ENCODE measurements around the gene KIF13A. TPM values are rescaled to one million over a fixed set of nuclear protein-coding genes. Genes with fewer than 3 reads are reported as not detected.

KIF13A gene
- total RNA-seq, result 55.5 and 65.8 TPM in 2 replicates
- polyA plus RNA-seq, result 24.8 and 24.9 TPM in 2 replicates
- 30.6 and 31.9 TPM in 2 replicates for polyA plus RNA-seq (2011; cell fraction: cytosol; rRNA removed)
- polyA plus RNA-seq (2011; cell fraction: nucleus; rRNA removed), result 52.8 and 55.7 TPM in 2 replicates
- 34.0 and 43.0 TPM in 2 replicates for polyA plus RNA-seq (2012)
- 62.0 and 74.4 TPM in 2 replicates for polyA minus RNA-seq
- polyA minus RNA-seq (2011; cell fraction: cytosol; rRNA and poly(A)+ RNA removed), result 36.4 TPM
- 80.4 and 153 TPM in 2 replicates for polyA minus RNA-seq (2011; cell fraction: nucleus; rRNA and poly(A)+ RNA removed)
- percentile 92 among the genes with signal in this experiment for Bru-seq, nascent RNA
- percentile 73 among the genes with signal in this experiment for BruChase-seq, experiment 1, labeled RNA remaining after a 6-hour chase
- percentile 78 among the genes with signal in this experiment for BruChase-seq, experiment 2, labeled RNA remaining after a 2-hour chase
- long read RNA-seq, transcript KIF13A-207 (3 exons, 1,330 nt), result major isoform, 12 of 55 reads
- long read RNA-seq, partial matches to known transcripts, result 2 of 55 reads
- long read RNA-seq, other reads (novel, unspliced or antisense), result 41 of 55 reads

DNA sequence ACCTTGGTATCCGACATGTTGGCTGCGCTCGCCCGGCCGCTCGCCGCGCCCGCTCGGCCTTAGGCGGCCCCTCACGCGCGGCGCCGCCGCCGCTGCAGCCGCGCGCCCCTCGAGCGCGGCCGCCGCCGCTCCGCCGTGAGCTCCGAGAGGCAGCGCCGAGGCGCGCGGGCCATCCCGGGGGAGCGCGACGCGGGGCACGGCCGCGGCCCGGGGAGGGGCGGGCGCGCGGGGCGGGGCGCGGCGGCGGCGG lies at the start of gene KIF13A:
Gene KIF13A (minus strand): TSS at position 189 of the 250 bp plus-strand sequence. CDS start 172 bp downstream, at position 17.
- H3K4me2 ChIP-seq (ENCODE audit: insufficient read depth, low read length), result peak within 1 kb of the TSS; percentile 98
- POLR2A ChIA-PET, result interaction anchor here (0.9 kb wide), 1 partner anchor 59 kb away, joined by 5 read pairs; no protein-coding TSS in a partner anchor
- peaks cover 0 to 3% of the 10 kb centered on the region in 2 experiments for H3K36me3 ChIP-seq (ENCODE audit: control insufficient read depth in 2 of 2, extremely low read depth in 1 of 2, insufficient read depth in 2 of 2, low read length in 2 of 2)
- peak within 1 kb of the TSS; percentile 68 for H3K27ac ChIP-seq (ENCODE audit: insufficient read depth, low read depth, low read length)
- H3K4me1 ChIP-seq (ENCODE audit: control insufficient read depth, extremely low read depth, insufficient read depth, low read length), result peaks cover 20% of the 10 kb centered on the region
- H2AFZ ChIP-seq (ENCODE audit: low read depth, low read length), result peak within 1 kb of the TSS; percentile 75
- no peak for FAIRE-seq
- no peaks in the 10 kb centered on the region for H3K9me3 ChIP-seq (replicated peaks; ENCODE audit: control insufficient read depth, insufficient read depth, low read length)
- dilution Hi-C loops (cut with MboI; ENCODE audit: extremely low pct_ligation_motif_present, low sequenced_read_pairs), result no loop called here
- no peak for TF ChIP-seq POLR2AphosphoS5 (IDR thresholded peaks at IDR 0.05; ENCODE audit: insufficient read depth, low read depth, low read length)
- TF ChIP-seq POLR2A (IDR thresholded peaks at IDR 0.05; ENCODE audit: low read depth, low read length), result no peak
- TF ChIP-seq EZH2 (IDR thresholded peaks at IDR 0.05; ENCODE audit: borderline replicate concordance, low read depth, low read length, severe bottlenecking), result no peak
- TF ChIP-seq, protein P1, sequence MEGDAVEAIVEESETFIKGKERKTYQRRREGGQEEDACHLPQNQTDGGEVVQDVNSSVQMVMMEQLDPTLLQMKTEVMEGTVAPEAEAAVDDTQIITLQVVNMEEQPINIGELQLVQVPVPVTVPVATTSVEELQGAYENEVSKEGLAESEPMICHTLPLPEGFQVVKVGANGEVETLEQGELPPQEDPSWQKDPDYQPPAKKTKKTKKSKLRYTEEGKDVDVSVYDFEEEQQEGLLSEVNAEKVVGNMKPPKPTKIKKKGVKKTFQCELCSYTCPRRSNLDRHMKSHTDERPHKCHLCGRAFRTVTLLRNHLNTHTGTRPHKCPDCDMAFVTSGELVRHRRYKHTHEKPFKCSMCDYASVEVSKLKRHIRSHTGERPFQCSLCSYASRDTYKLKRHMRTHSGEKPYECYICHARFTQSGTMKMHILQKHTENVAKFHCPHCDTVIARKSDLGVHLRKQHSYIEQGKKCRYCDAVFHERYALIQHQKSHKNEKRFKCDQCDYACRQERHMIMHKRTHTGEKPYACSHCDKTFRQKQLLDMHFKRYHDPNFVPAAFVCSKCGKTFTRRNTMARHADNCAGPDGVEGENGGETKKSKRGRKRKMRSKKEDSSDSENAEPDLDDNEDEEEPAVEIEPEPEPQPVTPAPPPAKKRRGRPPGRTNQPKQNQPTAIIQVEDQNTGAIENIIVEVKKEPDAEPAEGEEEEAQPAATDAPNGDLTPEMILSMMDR (IDR thresholded peaks at IDR 0.05; ENCODE audit: extremely low read depth in 1 of 2, insufficient read depth in 1 of 2, low read depth in 1 of 2, low read length in 2 of 2), result no peak
- TF ChIP-seq, protein P2, sequence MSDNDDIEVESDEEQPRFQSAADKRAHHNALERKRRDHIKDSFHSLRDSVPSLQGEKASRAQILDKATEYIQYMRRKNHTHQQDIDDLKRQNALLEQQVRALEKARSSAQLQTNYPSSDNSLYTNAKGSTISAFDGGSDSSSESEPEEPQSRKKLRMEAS (IDR thresholded peaks at IDR 0.05; ENCODE audit: insufficient read depth, insufficient read length), result no peak
- no peak for TF ChIP-seq JUN (IDR thresholded peaks at IDR 0.05; ENCODE audit: borderline replicate concordance, insufficient read depth, insufficient read length, low read depth)
- TF ChIP-seq FOS (IDR thresholded peaks at IDR 0.05; ENCODE audit: borderline replicate concordance, insufficient read depth, low read length), result no peak
- no peak for TF ChIP-seq MYC (IDR thresholded peaks at IDR 0.05; ENCODE audit: low read depth, low read length)
- no peak for TF ChIP-seq GATA2 (IDR thresholded peaks at IDR 0.05; ENCODE audit: insufficient read depth, insufficient read length, low read depth, low read length)
- H3K27me3 ChIP-seq (ENCODE audit: control insufficient read depth in 2 of 2, insufficient read depth in 2 of 2, low read length in 2 of 2), result no peaks in the 10 kb centered on the region
- no peaks in the 10 kb centered on the region for H3K9me1 ChIP-seq (replicated peaks; ENCODE audit: control insufficient read depth, extremely low read depth, insufficient read depth, low read length)
- H4K20me1 ChIP-seq (replicated peaks; ENCODE audit: control insufficient read depth, extremely low read depth, insufficient read depth, low read length), result peaks cover 4% of the 10 kb centered on the region
- CTCF ChIA-PET, result interaction anchor here (0.8 to 1.6 kb wide), 13 partner anchors 16 to 183 kb away, joined by 3 to 8 read pairs (median 4); partner anchors contain the start of gene NHLRC1
- H3K4me3 ChIP-seq (replicated peaks in 1 of 3; ENCODE audit: insufficient read depth in 1 of 3, low read depth in 1 of 3, low read length in 3 of 3), result peak within 1 kb of the TSS; percentile 49 to 93 (median 84)
- peaks cover 42% of the 10 kb centered on the region for H3K79me2 ChIP-seq (ENCODE audit: control insufficient read depth, insufficient read depth, low read length)
- no peak for DNase-seq (ENCODE audit: low read depth, low spot score)
- no TSS peak for BruUV-seq (replicated peaks)
- H3K9ac ChIP-seq (replicated peaks; ENCODE audit: extremely low read depth, insufficient read depth, low read length), result peak within 1 kb of the TSS; percentile 91
- intact Hi-C loops (cut with micrococcal nuclease), result loop anchor here (2.0 to 5.0 kb wide), 5 partner anchors 15 to 281 kb away; partner anchors contain the start of genes DEK and NUP153

Measured in endothelial cell of umbilical vein (primary cell).